DND-41 (cell line): ENCODE measurements around the gene CTNNBL1.
"Not testable (repeated sequence)": the region's sequence is repeated elsewhere in the genome, so short reads cannot be mapped to it uniquely, and the experiment has no call there.

ENCODE experiments used
- ATAC-seq: fragments of 200-7000 bp; cut with Tn5 transposase; 3 replicates; pipeline ENCODE4 v1.9.1; 2021; ENCODE audit warnings: low read depth; ENCODE audit not compliant: insufficient read depth
- DNase-seq: peaks from one replicate; pipeline ENCODE4 v3.0.0-alpha.2; 2020
- H2AFZ ChIP-seq: 2 replicates; pipeline ENCODE4 v1.6.0; 2012; ENCODE audit warnings: low read depth, low read length
- H3K27ac ChIP-seq: 2 replicates; pipeline ENCODE4 v1.5.1; 2012; ENCODE audit warnings: low read length, inconsistent platforms
- H3K27me3 ChIP-seq: fragments of 200-600 bp; sonication (generic); 2 replicates; pipeline ENCODE4 v1.6.0; 2012; ENCODE audit warnings: low read length, mild to moderate bottlenecking, inconsistent platforms; ENCODE audit not compliant: insufficient read depth, poor library complexity
- H3K36me3 ChIP-seq: 2 replicates; pipeline ENCODE4 v1.5.1; 2012; ENCODE audit warnings: low read length, inconsistent platforms; ENCODE audit not compliant: insufficient read depth
- H3K4me1 ChIP-seq: 2 replicates; pipeline ENCODE4 v1.5.1; 2012; ENCODE audit warnings: mild to moderate bottlenecking, low read length; ENCODE audit not compliant: insufficient read depth
- H3K4me2 ChIP-seq: 2 replicates; pipeline ENCODE4 v1.6.0; 2012; ENCODE audit warnings: mild to moderate bottlenecking, moderate library complexity, low read length, inconsistent platforms; ENCODE audit not compliant: insufficient read depth
- H3K4me3 ChIP-seq, 2 experiments: fragments of 200-600 bp in 1 of 2; shearing (Covaris generic) in 1 of 2; 2 replicates each; pipeline ENCODE4 v1.5.1; 2012 to 2016; ENCODE audit warnings: inconsistent platforms in 2 of 2, low read length in 2 of 2, mild to moderate bottlenecking in 2 of 2, low read depth in 1 of 2, moderate library complexity in 1 of 2
- H3K79me2 ChIP-seq: 2 replicates; pipeline ENCODE4 v1.6.0; 2012; ENCODE audit warnings: low read length, inconsistent platforms; ENCODE audit not compliant: insufficient read depth
- H3K9ac ChIP-seq: 2 replicates; pipeline ENCODE4 v1.6.0; 2012; ENCODE audit warnings: low read depth, mild to moderate bottlenecking, inconsistent platforms, low read length, moderate library complexity
- H3K9me3 ChIP-seq: 2 replicates; pipeline ENCODE4 v1.5.1; 2012; ENCODE audit warnings: low read length, moderate library complexity, mild to moderate bottlenecking, inconsistent platforms; ENCODE audit not compliant: insufficient read depth, severe bottlenecking
- H4K20me1 ChIP-seq: 2 replicates; pipeline ENCODE4 v1.6.0; 2012; ENCODE audit warnings: low read length; ENCODE audit not compliant: insufficient read depth
- EZH2 ChIP-seq: IDR thresholded peaks from 3 replicates; pipeline ENCODE4 v1.6.1; 2012; ENCODE audit warnings: borderline replicate concordance, low read depth, mild to moderate bottlenecking, moderate library complexity, low read length, inconsistent platforms; ENCODE audit not compliant: severe bottlenecking
- TF ChIP-seq, protein P1 (sequence below): IDR thresholded peaks from 2 replicates; pipeline ENCODE4 v1.5.1; 2012; ENCODE audit warnings: borderline replicate concordance, low read length, moderate library complexity, mild to moderate bottlenecking; ENCODE audit not compliant: poor library complexity, severe bottlenecking; ENCODE audit errors: extremely low read depth

CTNNBL1 gene

DNA sequence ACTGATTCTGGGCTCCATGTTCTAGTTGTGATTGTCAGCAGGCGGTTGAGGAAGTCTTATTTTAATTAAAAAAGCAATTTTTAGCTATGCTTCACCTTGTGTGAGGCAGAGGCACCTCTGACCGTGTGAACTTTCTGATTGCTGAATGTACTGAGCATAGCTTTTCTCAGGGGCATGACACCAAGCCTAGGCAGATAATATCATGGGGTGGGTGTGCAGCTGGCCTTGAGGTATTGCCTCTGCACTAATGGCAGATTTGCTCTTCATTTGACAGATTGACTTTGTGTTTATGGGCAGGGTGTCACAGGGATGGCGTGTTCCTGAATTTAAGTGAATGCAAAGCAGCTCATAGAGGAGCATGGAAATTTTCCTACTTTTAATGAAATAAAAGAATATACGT is 19.6 kb downstream of the CTNNBL1 start:
- H3K36me3 ChIP-seq = no peaks in the 10 kb centered on the region; the same call in 1 of the 2 replicates
- H3K4me3 ChIP-seq = no peak overlapping the region
- H3K4me2 ChIP-seq = no peak overlapping the region
- no peak overlapping the region for H3K27ac ChIP-seq
- no peaks in the 10 kb centered on the region for H3K27me3 ChIP-seq
- H3K79me2 ChIP-seq = peaks cover 85% of the 10 kb centered on the region
- H3K4me1 ChIP-seq = no peaks in the 10 kb centered on the region
- H2AFZ ChIP-seq = no peak overlapping the region
- no peak overlapping the region for H3K9ac ChIP-seq
- no peak for TF ChIP-seq EZH2
- TF ChIP-seq, protein P1, sequence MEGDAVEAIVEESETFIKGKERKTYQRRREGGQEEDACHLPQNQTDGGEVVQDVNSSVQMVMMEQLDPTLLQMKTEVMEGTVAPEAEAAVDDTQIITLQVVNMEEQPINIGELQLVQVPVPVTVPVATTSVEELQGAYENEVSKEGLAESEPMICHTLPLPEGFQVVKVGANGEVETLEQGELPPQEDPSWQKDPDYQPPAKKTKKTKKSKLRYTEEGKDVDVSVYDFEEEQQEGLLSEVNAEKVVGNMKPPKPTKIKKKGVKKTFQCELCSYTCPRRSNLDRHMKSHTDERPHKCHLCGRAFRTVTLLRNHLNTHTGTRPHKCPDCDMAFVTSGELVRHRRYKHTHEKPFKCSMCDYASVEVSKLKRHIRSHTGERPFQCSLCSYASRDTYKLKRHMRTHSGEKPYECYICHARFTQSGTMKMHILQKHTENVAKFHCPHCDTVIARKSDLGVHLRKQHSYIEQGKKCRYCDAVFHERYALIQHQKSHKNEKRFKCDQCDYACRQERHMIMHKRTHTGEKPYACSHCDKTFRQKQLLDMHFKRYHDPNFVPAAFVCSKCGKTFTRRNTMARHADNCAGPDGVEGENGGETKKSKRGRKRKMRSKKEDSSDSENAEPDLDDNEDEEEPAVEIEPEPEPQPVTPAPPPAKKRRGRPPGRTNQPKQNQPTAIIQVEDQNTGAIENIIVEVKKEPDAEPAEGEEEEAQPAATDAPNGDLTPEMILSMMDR = no peak
- ATAC-seq (no peak), DNase-seq (no peak)
- peaks cover 5% of the 10 kb centered on the region for H3K9me3 ChIP-seq
- peaks cover 54% of the 10 kb centered on the region for H4K20me1 ChIP-seq

DNA sequence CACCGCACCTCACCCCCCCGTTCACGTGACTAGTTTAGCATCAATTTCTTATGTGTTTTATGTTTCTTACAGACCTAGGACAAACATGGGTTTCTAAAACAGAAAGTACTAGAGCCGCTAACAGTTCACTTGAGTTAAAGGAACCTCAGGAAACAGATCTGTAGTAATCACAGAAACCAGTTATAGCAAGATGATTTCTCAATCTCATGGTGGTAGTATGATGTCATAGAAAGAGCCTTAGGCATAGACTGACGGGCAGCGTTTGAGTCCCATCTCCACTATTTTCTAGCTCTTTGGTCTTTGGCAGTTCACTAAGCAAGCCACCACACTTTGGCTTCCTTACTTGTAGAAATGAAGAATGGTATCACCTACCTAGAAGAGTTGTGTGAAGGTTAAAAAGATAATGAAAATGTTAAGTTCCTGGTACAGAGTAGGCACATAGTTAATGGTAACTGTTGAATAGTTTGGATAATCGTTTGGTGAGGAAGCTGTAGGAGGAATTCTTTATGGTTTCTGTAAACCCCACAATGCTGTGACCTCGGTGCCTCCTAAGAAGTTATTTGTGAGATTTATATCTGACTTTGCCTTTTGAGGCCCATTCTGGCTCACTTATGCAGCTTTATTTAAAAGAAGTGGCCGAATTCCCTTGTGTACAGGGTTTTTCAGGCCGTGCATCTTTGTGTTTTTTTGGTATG is 21.3 kb downstream of the CTNNBL1 start:
- H3K4me3 ChIP-seq = no peak overlapping the region
- H3K79me2 ChIP-seq = peaks cover 81% of the 10 kb centered on the region
- H3K27ac ChIP-seq = no peak overlapping the region
- peaks cover 44% of the 10 kb centered on the region for H4K20me1 ChIP-seq
- no peak overlapping the region for H3K9ac ChIP-seq
- H3K27me3 ChIP-seq = no peaks in the 10 kb centered on the region
- H3K9me3 ChIP-seq = peaks cover 7% of the 10 kb centered on the region
- ATAC-seq (no peak), DNase-seq (no peak)
- H3K36me3 ChIP-seq = no peaks in the 10 kb centered on the region; the same call in 1 of the 2 replicates
- no peak overlapping the region for H2AFZ ChIP-seq
- H3K4me1 ChIP-seq = no peaks in the 10 kb centered on the region
- TF ChIP-seq EZH2 = no peak
- TF ChIP-seq, protein P1 = no peak
- H3K4me2 ChIP-seq = no peak overlapping the region

DNA sequence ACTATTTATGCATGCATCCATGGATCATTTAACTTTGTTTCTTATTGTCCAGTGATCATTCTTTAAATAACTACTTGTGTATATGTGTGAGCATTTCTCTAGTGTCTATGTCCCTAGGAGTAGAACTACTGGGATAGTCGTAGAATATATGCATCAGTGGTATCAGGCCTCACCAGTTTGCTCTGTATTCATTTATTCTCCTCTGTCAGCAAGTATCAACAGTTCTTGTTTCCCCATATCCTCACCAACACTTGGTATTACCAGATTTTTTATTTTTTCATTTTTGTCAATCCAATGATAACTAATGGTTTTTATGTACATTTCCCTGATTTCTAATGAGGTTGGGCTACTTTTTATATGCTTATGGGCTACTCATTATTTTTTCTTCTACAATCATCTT is 27.9 kb downstream of the CTNNBL1 start:
- no peak for ATAC-seq

DNA sequence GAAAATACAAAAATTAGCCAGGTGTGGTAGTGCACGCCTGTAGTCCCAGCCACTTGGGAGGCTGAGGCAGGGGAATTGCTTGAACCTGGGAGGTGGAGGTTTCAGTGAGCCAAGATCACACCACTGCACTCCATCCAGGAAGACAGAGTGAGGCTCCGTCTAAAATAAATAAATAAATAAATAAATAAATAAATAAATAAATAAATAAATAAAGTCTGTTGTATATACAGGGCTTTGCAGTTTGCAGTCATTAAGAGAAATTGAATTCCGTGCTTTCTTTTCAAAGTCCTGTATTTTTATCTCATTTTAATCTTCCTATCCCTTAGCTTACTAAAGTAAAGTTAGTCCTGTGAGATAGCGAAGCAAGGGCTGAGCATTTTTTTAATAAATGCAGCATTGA is 28.5 kb downstream of the CTNNBL1 start:
- H3K4me3 ChIP-seq, H3K36me3 ChIP-seq, H2AFZ ChIP-seq, H3K27ac ChIP-seq, H3K4me2 ChIP-seq, H3K27me3 ChIP-seq, H3K4me1 ChIP-seq, ATAC-seq, DNase-seq, H3K9ac ChIP-seq: not testable (repeated sequence)
- Histone ChIP-seq H3K79me2 (peaks cover 72% of the 10 kb centered on the region), H3K9me3 (peaks cover 14% of the 10 kb centered on the region), H4K20me1 (peaks cover 36% of the 10 kb centered on the region; the same call in 1 of the 2 replicates)

More for the DNA sequence above, 27.9 kb downstream of the CTNNBL1 start:
- peaks cover 3% of the 10 kb centered on the region; the same call in 1 of the 2 replicates for H3K36me3 ChIP-seq
- no peaks in the 10 kb centered on the region for H3K4me1 ChIP-seq
- peaks cover 73% of the 10 kb centered on the region for H3K79me2 ChIP-seq
- H2AFZ ChIP-seq = no peak overlapping the region
- H3K9me3 ChIP-seq = peaks cover 19% of the 10 kb centered on the region
- peaks cover 34% of the 10 kb centered on the region; the same call in 1 of the 2 replicates for H4K20me1 ChIP-seq
- H3K9ac ChIP-seq = no peak overlapping the region
- TF ChIP-seq, protein P1 = no peak
- no peak for TF ChIP-seq EZH2
- H3K27ac ChIP-seq = no peak overlapping the region
- H3K4me3 ChIP-seq = no peak overlapping the region
- no peaks in the 10 kb centered on the region for H3K27me3 ChIP-seq
- no peak overlapping the region for H3K4me2 ChIP-seq
- DNase-seq = no peak
